Measurements from ENCODE around the gene CREB3L1. TPM values are rescaled to one million over a fixed set of nuclear protein-coding genes. Genes with fewer than 3 reads are reported as not detected.

Gene CREB3L1
- total RNA-seq, 2 donors from 2014 or later = 8.8 to 9.9 TPM

GRCh38 chr11:46251954-46252353 lies 25.5 kb upstream of the CREB3L1 start:
- Mint-ChIP-seq H3K27me3 (ENCODE audit: insufficient read depth) (peaks cover 6% of the 10 kb centered on the region), H3K9me3 (no peaks in the 10 kb centered on the region), H3K27ac (peak overlapping the region; percentile 11), H3K36me3 (ENCODE audit: low read depth) (no peaks in the 10 kb centered on the region), H3K4me3 (no peak overlapping the region), H3K4me1 (peaks cover 22% of the 10 kb centered on the region)
- DNase-seq = no peak
- 85 to 100% methylated on average over 3 to 6 of the region's 6 CpGs for WGBS, 2 experiments (ENCODE audit: insufficient coverage in 1 of 2, insufficient read length in 1 of 2)
- Histone ChIP-seq H3K27ac (ENCODE audit: low read depth, low read length) (no peak overlapping the region), H3K4me3 (ENCODE audit: low read length) (no peak overlapping the region), H3K4me1 (ENCODE audit: control insufficient read depth, insufficient read depth, low read length) (peaks cover 7% of the 10 kb centered on the region), H3K27me3 (ENCODE audit: control insufficient read depth, insufficient read depth, low read length, poor library complexity, severe bottlenecking) (no peaks in the 10 kb centered on the region), H3K9ac (ENCODE audit: extremely low read depth, low read length, poor library complexity, severe bottlenecking) (no peak overlapping the region), H3K36me3 (ENCODE audit: control insufficient read depth, insufficient read depth, low read length) (no peaks in the 10 kb centered on the region), H3K9me3 (ENCODE audit: control insufficient read depth, low read length) (no peaks in the 10 kb centered on the region)
- no peak for TF ChIP-seq CTCF (conservative IDR thresholded peaks at IDR 0.05)

GRCh38 chr11:46252373-46252914 lies 25.0 kb upstream of the CREB3L1 start:
- no peaks in the 10 kb centered on the region for H3K27me3 ChIP-seq (ENCODE audit: control insufficient read depth, insufficient read depth, low read length, poor library complexity, severe bottlenecking)
- H3K9me3 Mint-ChIP-seq = no peaks in the 10 kb centered on the region
- H3K4me3 ChIP-seq (ENCODE audit: low read length) = no peak overlapping the region
- H3K36me3 ChIP-seq (ENCODE audit: control insufficient read depth, insufficient read depth, low read length) = no peaks in the 10 kb centered on the region
- H3K27ac Mint-ChIP-seq = peak overlapping the region; percentile 11
- 93 to 96% methylated on average over 7 to 10 of the region's 10 CpGs for WGBS, 2 experiments (ENCODE audit: insufficient coverage in 1 of 2, insufficient read length in 1 of 2)
- no peak for DNase-seq
- no peak for TF ChIP-seq CTCF (conservative IDR thresholded peaks at IDR 0.05)
- H3K27ac ChIP-seq (ENCODE audit: low read depth, low read length) = no peak overlapping the region
- peaks cover 6% of the 10 kb centered on the region for H3K27me3 Mint-ChIP-seq (ENCODE audit: insufficient read depth)
- H3K36me3 Mint-ChIP-seq (ENCODE audit: low read depth) = no peaks in the 10 kb centered on the region
- no peak overlapping the region for H3K4me3 Mint-ChIP-seq
- no peaks in the 10 kb centered on the region for H3K9me3 ChIP-seq (ENCODE audit: control insufficient read depth, low read length)
- H3K4me1 Mint-ChIP-seq = peaks cover 22% of the 10 kb centered on the region
- H3K4me1 ChIP-seq (ENCODE audit: control insufficient read depth, insufficient read depth, low read length) = peaks cover 7% of the 10 kb centered on the region
- H3K9ac ChIP-seq (ENCODE audit: extremely low read depth, low read length, poor library complexity, severe bottlenecking) = no peak overlapping the region

- no peak overlapping the region for H3K27ac ChIP-seq (ENCODE audit: low read depth, low read length)
- H3K4me3 ChIP-seq (ENCODE audit: low read length) = no peak overlapping the region
- H3K4me1 Mint-ChIP-seq = peaks cover 17% of the 10 kb centered on the region
- peak overlapping the region; percentile 64 for H3K27ac Mint-ChIP-seq
- H3K27me3 ChIP-seq (ENCODE audit: control insufficient read depth, insufficient read depth, low read length, poor library complexity, severe bottlenecking) = no peaks in the 10 kb centered on the region
- 90 to 92% methylated on average over 7 to 13 of the region's 13 CpGs for WGBS, 2 experiments (ENCODE audit: insufficient coverage in 1 of 2, insufficient read length in 1 of 2)
- H3K4me3 Mint-ChIP-seq = no peak overlapping the region
- H3K9me3 Mint-ChIP-seq = no peaks in the 10 kb centered on the region
- H3K36me3 ChIP-seq (ENCODE audit: control insufficient read depth, insufficient read depth, low read length) = no peaks in the 10 kb centered on the region
- no peak overlapping the region for H3K9ac ChIP-seq (ENCODE audit: extremely low read depth, low read length, poor library complexity, severe bottlenecking)
- H3K27me3 Mint-ChIP-seq (ENCODE audit: insufficient read depth) = peaks cover 6% of the 10 kb centered on the region
- DNase-seq = no peak
- peaks cover 7% of the 10 kb centered on the region for H3K4me1 ChIP-seq (ENCODE audit: control insufficient read depth, insufficient read depth, low read length)
- no peak for TF ChIP-seq CTCF (conservative IDR thresholded peaks at IDR 0.05)
- no peaks in the 10 kb centered on the region for H3K36me3 Mint-ChIP-seq (ENCODE audit: low read depth)
- H3K9me3 ChIP-seq (ENCODE audit: control insufficient read depth, low read length) = no peaks in the 10 kb centered on the region
These were observed 24.0 kb upstream of the CREB3L1 start for GRCh38 chr11:46253258-46254132.

Measured in endodermal cell (in vitro differentiated cells).